ENCODE results near the gene FMN1.

The FMN1 gene

GRCh38 chr15:32893421-32893820 lies 301.1 kb downstream of the FMN1 start:
- Histone ChIP-seq H3K4me3 (ENCODE audit: low read depth, low read length) (no peak overlapping the region), H3K27me3 (replicated peaks) (no peaks in the 10 kb centered on the region), H3K27ac (no peak overlapping the region), H3K36me3 (replicated peaks) (peaks cover 10% of the 10 kb centered on the region)
- no peak for DNase-seq
- in situ Hi-C loops (cut with HindIII; ENCODE audit: low pct_ligation_motif_present, low sequenced_read_pairs) = no loop called here
- TF ChIP-seq, protein P1, sequence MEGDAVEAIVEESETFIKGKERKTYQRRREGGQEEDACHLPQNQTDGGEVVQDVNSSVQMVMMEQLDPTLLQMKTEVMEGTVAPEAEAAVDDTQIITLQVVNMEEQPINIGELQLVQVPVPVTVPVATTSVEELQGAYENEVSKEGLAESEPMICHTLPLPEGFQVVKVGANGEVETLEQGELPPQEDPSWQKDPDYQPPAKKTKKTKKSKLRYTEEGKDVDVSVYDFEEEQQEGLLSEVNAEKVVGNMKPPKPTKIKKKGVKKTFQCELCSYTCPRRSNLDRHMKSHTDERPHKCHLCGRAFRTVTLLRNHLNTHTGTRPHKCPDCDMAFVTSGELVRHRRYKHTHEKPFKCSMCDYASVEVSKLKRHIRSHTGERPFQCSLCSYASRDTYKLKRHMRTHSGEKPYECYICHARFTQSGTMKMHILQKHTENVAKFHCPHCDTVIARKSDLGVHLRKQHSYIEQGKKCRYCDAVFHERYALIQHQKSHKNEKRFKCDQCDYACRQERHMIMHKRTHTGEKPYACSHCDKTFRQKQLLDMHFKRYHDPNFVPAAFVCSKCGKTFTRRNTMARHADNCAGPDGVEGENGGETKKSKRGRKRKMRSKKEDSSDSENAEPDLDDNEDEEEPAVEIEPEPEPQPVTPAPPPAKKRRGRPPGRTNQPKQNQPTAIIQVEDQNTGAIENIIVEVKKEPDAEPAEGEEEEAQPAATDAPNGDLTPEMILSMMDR (IDR thresholded peaks at IDR 0.05; ENCODE audit: low read depth, low read length, missing control alignments) = no peak

GRCh38 chr15:32889214-32889613 lies 305.3 kb downstream of the FMN1 start:
- DNase-seq = no peak
- Histone ChIP-seq H3K4me3 (ENCODE audit: low read depth, low read length) (no peak overlapping the region), H3K27me3 (replicated peaks) (no peaks in the 10 kb centered on the region), H3K27ac (no peak overlapping the region), H3K36me3 (replicated peaks) (peaks cover 9% of the 10 kb centered on the region)
- TF ChIP-seq, protein P1 (IDR thresholded peaks at IDR 0.05; ENCODE audit: low read depth, low read length, missing control alignments) = no peak
- in situ Hi-C loops (cut with HindIII; ENCODE audit: low pct_ligation_motif_present, low sequenced_read_pairs) = no loop called here

GRCh38 chr15:32888221-32888761 lies 306.2 kb downstream of the FMN1 start:
- TF ChIP-seq, protein P1 (IDR thresholded peaks at IDR 0.05; ENCODE audit: low read depth, low read length, missing control alignments) = no peak
- in situ Hi-C loops (cut with HindIII; ENCODE audit: low pct_ligation_motif_present, low sequenced_read_pairs) = no loop called here
- Histone ChIP-seq H3K36me3 (replicated peaks) (peaks cover 7% of the 10 kb centered on the region), H3K4me3 (ENCODE audit: low read depth, low read length) (no peak overlapping the region), H3K27ac (no peak overlapping the region), H3K27me3 (replicated peaks) (no peaks in the 10 kb centered on the region)
- no peak for DNase-seq

- Histone ChIP-seq H3K4me3 (ENCODE audit: low read depth, low read length) (no peak overlapping the region), H3K27me3 (replicated peaks) (no peaks in the 10 kb centered on the region), H3K36me3 (replicated peaks) (peaks cover 7% of the 10 kb centered on the region), H3K27ac (no peak overlapping the region)
- in situ Hi-C loops (cut with HindIII; ENCODE audit: low pct_ligation_motif_present, low sequenced_read_pairs) = no loop called here
- TF ChIP-seq, protein P1 (IDR thresholded peaks at IDR 0.05; ENCODE audit: low read depth, low read length, missing control alignments) = no peak
- no peak for DNase-seq
Observed at GRCh38 chr15:32887090-32887489, 307.4 kb downstream of the FMN1 start.

DNA sequence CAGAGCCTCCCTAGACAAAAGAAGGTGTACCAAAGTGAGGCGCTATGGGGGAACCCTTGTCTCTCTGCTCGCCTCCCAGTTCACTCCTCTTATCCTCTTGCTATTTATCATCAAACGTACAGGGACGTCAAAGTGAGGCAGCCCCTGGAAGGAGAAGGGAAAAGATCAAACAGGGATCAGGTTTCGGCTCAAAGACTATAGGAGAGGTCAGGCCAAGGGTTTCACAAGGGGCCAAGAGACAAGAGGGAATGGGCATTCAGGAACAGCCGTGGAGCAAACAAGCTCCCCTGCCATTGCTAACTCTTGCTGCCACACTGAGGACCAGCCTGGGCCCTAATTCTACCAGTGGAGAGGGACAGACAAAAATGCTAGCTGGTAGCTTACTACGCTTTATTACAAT lies 308.1 kb downstream of the FMN1 start:
- H3K36me3 ChIP-seq (replicated peaks) = peaks cover 7% of the 10 kb centered on the region
- H3K27ac ChIP-seq = no peak overlapping the region
- no peak for DNase-seq
- in situ Hi-C loops (cut with HindIII; ENCODE audit: low pct_ligation_motif_present, low sequenced_read_pairs) = no loop called here
- H3K4me3 ChIP-seq (ENCODE audit: low read depth, low read length) = no peak overlapping the region
- H3K27me3 ChIP-seq (replicated peaks) = no peaks in the 10 kb centered on the region
- TF ChIP-seq, protein P1 (IDR thresholded peaks at IDR 0.05; ENCODE audit: low read depth, low read length, missing control alignments) = no peak

GRCh38 chr15:32885713-32886112 lies 308.8 kb downstream of the FMN1 start:
- Histone ChIP-seq H3K36me3 (replicated peaks) (peaks cover 7% of the 10 kb centered on the region), H3K4me3 (ENCODE audit: low read depth, low read length) (no peak overlapping the region), H3K27me3 (replicated peaks) (no peaks in the 10 kb centered on the region), H3K27ac (no peak overlapping the region)
- in situ Hi-C loops (cut with HindIII; ENCODE audit: low pct_ligation_motif_present, low sequenced_read_pairs) = no loop called here
- TF ChIP-seq, protein P1 (IDR thresholded peaks at IDR 0.05; ENCODE audit: low read depth, low read length, missing control alignments) = no peak
- no peak for DNase-seq

Measured in brain microvascular endothelial cell (primary cell).